Panc1 (cell line): Measurements from ENCODE around the gene HESX1. TPM values are rescaled to one million over a fixed set of nuclear protein-coding genes. Genes with fewer than 3 reads are reported as not detected.

Experiments
- ATAC-seq: fragments of 200-7000 bp; cut with Tn5 transposase; 2 replicates; pipeline ENCODE4 v1.9.1; 2020; ENCODE audit warnings: mild to moderate bottlenecking, moderate library complexity
- BruUV-seq: library from RNA; stranded (reverse); fragments of 400-500 nt; replicated peaks from 2 replicates; lab custom pipeline; 2021; lab: Mats Ljungman, UMichigan
- CTCF ChIA-PET: fragments of 300-600 bp; sonication (Branson Sonifier 250); formaldehyde crosslinking; loops from one replicate; lab custom pipeline; 2022; ENCODE audit warnings: antibody characterized with exemption; lab: Charles Lee
- POLR2A ChIA-PET: fragments of 300-600 bp; sonication (Branson Sonifier 250); formaldehyde crosslinking; loops from one replicate; lab custom pipeline; 2022; ENCODE audit warnings: antibody characterized with exemption; lab: Charles Lee
- DNase-seq: peaks from one replicate; pipeline ENCODE4 v3.0.0-alpha.2; 2010; ENCODE audit warnings: low read depth, low spot score
- H3K27ac ChIP-seq: 2 replicates; pipeline ENCODE4 v1.5.1; 2011; ENCODE audit warnings: mild to moderate bottlenecking, low read length, inconsistent platforms
- H3K27me3 ChIP-seq: fragments of 200-500 bp; sonication (Bioruptor generic); 2 replicates; pipeline ENCODE4 v1.6.0; 2014; ENCODE audit warnings: low read length, inconsistent platforms; ENCODE audit not compliant: control insufficient read depth, insufficient read depth
- H3K36me3 ChIP-seq: fragments of 200-500 bp; sonication (Bioruptor generic); 2 replicates; pipeline ENCODE4 v1.5.1; 2014; ENCODE audit warnings: inconsistent platforms, mild to moderate bottlenecking, low read length, moderate library complexity; ENCODE audit not compliant: control insufficient read depth, insufficient read depth
- H3K4me1 ChIP-seq: 2 replicates; pipeline ENCODE4 v1.5.1; 2011; ENCODE audit warnings: inconsistent platforms, mild to moderate bottlenecking, low read length, moderate library complexity; ENCODE audit not compliant: control insufficient read depth, insufficient read depth
- H3K4me3 ChIP-seq, 2 experiments: 2 replicates each; pipeline ENCODE4 v1.5.1; 2011 to 2012; ENCODE audit warnings: low read depth in 2 of 2, low read length in 2 of 2, mild to moderate bottlenecking in 2 of 2, inconsistent platforms in 1 of 2, moderate library complexity in 1 of 2
- H3K9me3 ChIP-seq: fragments of 200-500 bp; sonication (Bioruptor generic); 2 replicates; pipeline ENCODE4 v1.5.1; 2014; ENCODE audit warnings: low read depth, mild to moderate bottlenecking, inconsistent platforms, low read length, moderate library complexity; ENCODE audit not compliant: control insufficient read depth, insufficient read depth
- CTCF ChIP-seq: fragments of 450-650 bp; IDR thresholded peaks from 2 replicates; pipeline ENCODE4 v1.5.1; 2017; ENCODE audit warnings: mild to moderate bottlenecking
- POLR2AphosphoS5 ChIP-seq: IDR thresholded peaks from 2 replicates; pipeline ENCODE4 v1.6.1; 2012; ENCODE audit warnings: mild to moderate bottlenecking, low read depth, low read length, moderate library complexity
- REST ChIP-seq, 2 experiments: IDR thresholded peaks; 2 replicates each; pipeline ENCODE4 v1.6.1; 2011 to 2012; ENCODE audit warnings: low read depth in 2 of 2, control low read depth in 1 of 2, low read length in 1 of 2, mild to moderate bottlenecking in 1 of 2, moderate library complexity in 1 of 2; ENCODE audit not compliant: insufficient read depth in 1 of 2
- SIN3A ChIP-seq: IDR thresholded peaks from 2 replicates; pipeline ENCODE4 v1.6.1; 2012; ENCODE audit warnings: low read depth, mild to moderate bottlenecking, low read length, moderate library complexity, borderline replicate concordance; ENCODE audit not compliant: insufficient read depth
- TCF7L2 ChIP-seq: IDR thresholded peaks from 2 replicates; pipeline ENCODE4 v1.6.1; 2011; ENCODE audit warnings: mild to moderate bottlenecking, low read depth, low read length, inconsistent platforms
- in situ Hi-C: cut with HindIII; loops from 2 replicates; pipeline ENCODE4 v1.10.0; 2016; ENCODE audit warnings: low sequenced_read_pairs, low pct_unique_long_range_greater_than_20kb
- intact Hi-C: fragments of 100-400 bp; cut with micrococcal nuclease; formaldehyde crosslinking; loops from one replicate; pipeline ENCODE4 v1.10.0; 2022; ENCODE audit not compliant: unreplicated experiment
- total RNA-seq: library from RNA; stranded (reverse); gene quantifications from one replicate; pipeline ENCODE4 v1.2.1, GENCODE V29; 2021; ENCODE audit not compliant: unreplicated experiment

The HESX1 gene
- total RNA-seq, 1 experiment from 2014 or later, result 1.1 TPM

- DNase-seq (no peak), ATAC-seq (no peak)
- no TSS peak for BruUV-seq
- intact Hi-C loops, result no loop called here
- H3K36me3 ChIP-seq, result peaks cover 4% of the 10 kb centered on the region; the same call in 1 of the 2 replicates
- CTCF ChIA-PET, result interaction anchor here (0.6 kb wide), 1 partner anchor 250 kb away, joined by 5 read pairs; no protein-coding TSS in a partner anchor
- H3K4me1 ChIP-seq, result peaks cover 5% of the 10 kb centered on the region; the same call in 1 of the 2 replicates
- H3K4me3 ChIP-seq, result no peak overlapping the region
- H3K9me3 ChIP-seq, result no peaks in the 10 kb centered on the region
- TF ChIP-seq REST (IDR thresholded peaks at IDR 0.05; ENCODE audit: insufficient read depth in 1 of 2, low read depth in 2 of 2, low read length in 1 of 2), result no peak
- TF ChIP-seq TCF7L2, result no peak
- TF ChIP-seq CTCF, result no peak
- TF ChIP-seq POLR2AphosphoS5, result no peak
- no peak overlapping the region for H3K27ac ChIP-seq
- H3K27me3 ChIP-seq, result no peaks in the 10 kb centered on the region
- in situ Hi-C loops, result no loop called here
- POLR2A ChIA-PET, result interaction anchor here (0.6 kb wide), 1 partner anchor 136 kb away, joined by 3 read pairs; no protein-coding TSS in a partner anchor
Observed at GRCh38 chr3:57234613-57235575, 35.1 kb upstream of the HESX1 start.

- no TSS peak for BruUV-seq
- intact Hi-C loops, result no loop called here
- no peak overlapping the region for H3K4me3 ChIP-seq
- DNase-seq (no peak), ATAC-seq (no peak)
- H3K27me3 ChIP-seq, result no peaks in the 10 kb centered on the region
- peaks cover 10% of the 10 kb centered on the region; the same call in 1 of the 2 replicates for H3K4me1 ChIP-seq
- H3K27ac ChIP-seq, result no peak overlapping the region
- CTCF ChIA-PET, result interaction anchor here (1.1 kb wide), 1 partner anchor 63 kb away, joined by 7 read pairs; no protein-coding TSS in a partner anchor
- peaks cover 2% of the 10 kb centered on the region; the same call in 1 of the 2 replicates for H3K36me3 ChIP-seq
- in situ Hi-C loops, result no loop called here
- POLR2A ChIA-PET, result interaction anchor here (0.6 to 0.7 kb wide), 3 partner anchors 135 to 498 kb away, joined by 3 read pairs; no protein-coding TSS in a partner anchor
- no peaks in the 10 kb centered on the region for H3K9me3 ChIP-seq
- TF ChIP-seq TCF7L2 (no peak), POLR2AphosphoS5 (no peak), SIN3A (no peak), REST (IDR thresholded peaks at IDR 0.05; ENCODE audit: insufficient read depth in 1 of 2, low read depth in 2 of 2, low read length in 1 of 2) (no peak), CTCF (no peak)
Observed at GRCh38 chr3:57233799-57234198, 34.0 kb upstream of the HESX1 start.
